Omental fat pad (tissue), 4 donors: ENCODE measurements around the gene TGM1. TPM values are rescaled to one million over a fixed set of nuclear protein-coding genes. Genes with fewer than 3 reads are reported as not detected.

Source experiments
- ATAC-seq: fragments of 150-250 bp; one replicate; pipeline ENCODE4 v1.9.1; 2016; ENCODE audit warnings: mild to moderate bottlenecking, moderate library complexity; ENCODE audit not compliant: low FRiP score
- DNase-seq: peaks from one replicate; pipeline ENCODE4 v3.0.0-alpha.2; 2019; ENCODE audit warnings: low spot score
- CTCF ChIP-seq, 3 donors: fragments of 450-650 bp; IDR thresholded peaks; one replicate each; pipeline ENCODE4 v1.5.1; 2016 to 2017; ENCODE audit warnings: antibody characterized with exemption in 3 of 3, mild to moderate bottlenecking in 3 of 3, moderate library complexity in 2 of 3
- total RNA-seq, 4 donors: library from RNA; depleted of rRNA; stranded (reverse); fragments of >200 nt; gene quantifications; one replicate each; pipeline ENCODE4 v1.1.0, GENCODE V29; 2016

Gene TGM1
- total RNA-seq, 4 donors from 2014 or later: 2.0 to 114 (median 79.1) TPM

GRCh38 chr14:24243336-24243836 lies 19.6 kb downstream of the TGM1 start:
- ATAC-seq: no peak
- TF ChIP-seq CTCF (IDR thresholded peaks at IDR 0.05): no peak
- no peak for DNase-seq

- peak in 1 of 3 donors; percentile 81 for TF ChIP-seq CTCF (IDR thresholded peaks at IDR 0.05)
- ATAC-seq (peak; percentile 92), DNase-seq (peak; percentile 54)
Observed at GRCh38 chr14:24241829-24242443, 21.0 kb downstream of the TGM1 start.

GRCh38 chr14:24240110-24240918 lies 22.7 kb downstream of the TGM1 start:
- no peak for ATAC-seq
- no peak for TF ChIP-seq CTCF (IDR thresholded peaks at IDR 0.05)
- DNase-seq: no peak

DNA sequence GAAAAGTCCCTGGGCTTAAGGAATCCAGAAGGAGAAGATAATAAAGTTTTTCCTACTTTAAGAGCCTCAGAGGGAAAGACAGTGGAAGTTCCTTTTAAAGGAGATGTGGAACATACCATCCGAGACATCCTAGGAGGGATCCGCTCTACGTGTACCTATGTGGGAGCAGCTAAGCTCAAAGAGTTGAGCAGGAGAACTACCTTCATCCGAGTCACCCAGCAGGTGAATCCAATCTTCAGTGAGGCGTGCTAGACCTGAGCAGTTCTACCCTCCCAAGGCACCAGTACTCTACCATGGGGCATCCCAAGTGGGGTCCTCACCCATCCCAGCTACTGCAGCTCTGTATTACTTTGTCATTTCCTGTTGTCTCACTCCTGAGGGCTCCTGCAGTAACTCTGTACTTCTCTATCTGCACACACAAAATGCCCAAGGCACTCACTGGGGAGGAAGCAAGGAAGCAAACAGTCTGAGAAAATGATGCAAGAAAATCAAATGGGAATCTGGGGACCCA lies 24.4 kb downstream of the TGM1 start:
- no peak for TF ChIP-seq CTCF (IDR thresholded peaks at IDR 0.05)
- no peak for ATAC-seq
- no peak for DNase-seq

DNA sequence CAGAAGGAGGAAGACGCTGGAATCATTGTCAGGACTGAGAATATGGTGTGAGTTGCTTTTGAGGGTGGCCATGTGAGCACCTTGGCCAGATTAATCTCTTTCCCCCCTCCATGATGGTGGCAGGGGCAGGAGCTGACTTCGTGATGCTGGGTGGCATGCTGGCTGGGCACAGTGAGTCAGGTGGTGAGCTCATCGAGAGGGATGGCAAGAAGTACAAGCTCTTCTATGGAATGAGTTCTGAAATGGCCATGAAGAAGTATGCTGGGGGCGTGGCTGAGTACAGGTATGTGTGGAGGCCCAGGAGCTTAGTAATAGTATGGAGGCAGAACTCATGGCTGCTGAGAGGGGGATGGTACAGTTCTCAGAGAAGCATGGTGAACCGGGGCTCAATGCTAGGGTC lies 24.9 kb downstream of the TGM1 start:
- ATAC-seq (no peak), DNase-seq (no peak)
- TF ChIP-seq CTCF (IDR thresholded peaks at IDR 0.05): no peak

DNA sequence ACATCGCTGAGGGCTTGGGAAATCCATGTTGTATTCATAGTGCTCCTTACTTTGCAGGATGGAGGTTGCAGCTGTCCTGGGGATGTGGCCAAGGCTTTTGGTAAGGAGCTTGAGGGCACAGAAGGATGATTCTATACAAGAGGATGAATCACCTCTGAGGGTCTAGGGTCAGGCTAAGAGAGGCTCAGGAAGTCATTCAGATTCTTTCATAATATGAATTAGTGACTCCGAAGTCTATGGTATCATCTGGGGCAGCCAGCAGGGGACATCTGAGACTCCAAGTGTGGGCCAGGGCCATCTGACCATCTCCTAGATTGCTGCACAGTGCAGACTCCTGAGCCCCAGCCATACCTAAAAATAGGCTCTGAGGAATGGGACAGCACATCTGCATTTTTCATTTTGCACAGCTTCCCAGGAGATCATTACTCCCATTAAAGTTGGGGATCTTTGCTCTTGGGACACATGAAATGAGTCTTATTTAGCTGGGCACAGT lies 25.5 kb downstream of the TGM1 start:
- DNase-seq (no peak), ATAC-seq (no peak)
- no peak for TF ChIP-seq CTCF (IDR thresholded peaks at IDR 0.05)
